ENCODE results near the gene SUSD3.

Gene SUSD3

GRCh38 chr9:93053781-93054331 is 4.6 kb upstream of the SUSD3 start:
- no peak for DNase-seq

GRCh38 chr9:93054758-93055704 is 3.5 kb upstream of the SUSD3 start:
- no peak for DNase-seq

GRCh38 chr9:93057042-93057702 is 1.3 kb upstream of the SUSD3 start:
- no peak for DNase-seq

GRCh38 chr9:93057703-93058354 is 672 bp upstream of the SUSD3 start:
- no peak for DNase-seq

- no peak for DNase-seq
Measured at GRCh38 chr9:93059011-93059714, 662 bp downstream of the SUSD3 start.

- DNase-seq: no peak
Measured at GRCh38 chr9:93059715-93060578, 1.4 kb downstream of the SUSD3 start.

GRCh38 chr9:93060746-93061259 is 2.3 kb downstream of the SUSD3 start:
- no peak for DNase-seq

- DNase-seq: no peak
Measured at GRCh38 chr9:93061260-93061751, 2.8 kb downstream of the SUSD3 start.

GRCh38 chr9:93061791-93062763 is 3.6 kb downstream of the SUSD3 start:
- peak; percentile 42 for DNase-seq

GRCh38 chr9:93064392-93065134 is 6.1 kb downstream of the SUSD3 start:
- no peak for DNase-seq

GRCh38 chr9:93065135-93065720 is 6.7 kb downstream of the SUSD3 start:
- no peak for DNase-seq

- DNase-seq: no peak
Measured at GRCh38 chr9:93066978-93067603, 8.6 kb downstream of the SUSD3 start.

- DNase-seq: no peak
Measured at GRCh38 chr9:93068956-93069355, 10.5 kb downstream of the SUSD3 start.

GRCh38 chr9:93071464-93071863 is 13.0 kb downstream of the SUSD3 start:
- DNase-seq: no peak

GRCh38 chr9:93072383-93072795 is 13.9 kb downstream of the SUSD3 start:
- DNase-seq: no peak

GRCh38 chr9:93076101-93076791 is 17.7 kb downstream of the SUSD3 start:
- no peak for DNase-seq

GRCh38 chr9:93076792-93077128 is 18.3 kb downstream of the SUSD3 start:
- no peak for DNase-seq

- no peak for DNase-seq
Measured at GRCh38 chr9:93077367-93077766, 18.9 kb downstream of the SUSD3 start.
